Neutrophil (primary cell): ENCODE results near the gene ABCG1.
A peak's percentile ranks its signal among the peaks of the same experiment; 100 is the strongest.

ENCODE experiments used
- H3K27ac ChIP-seq: fragments of 200-600 bp; sonication (generic); 2 replicates; pipeline ENCODE4 v1.5.1; 2016; ENCODE audit warnings: mild to moderate bottlenecking, moderate library complexity
- H3K27me3 ChIP-seq: fragments of 200-600 bp; sonication (generic); 2 replicates; pipeline ENCODE4 v1.6.0; 2016; ENCODE audit warnings: mild to moderate bottlenecking
- H3K36me3 ChIP-seq: fragments of 200-600 bp; sonication (generic); 2 replicates; pipeline ENCODE4 v1.5.1; 2017
- H3K4me1 ChIP-seq, 2 experiments: fragments of 200-600 bp in 1 of 2; sonication (generic) in 1 of 2; 1 replicate in 1 of 2; 2 replicates in 1 of 2; pipeline versions ENCODE4 v1.5.1 to v1.6.1; 2013 to 2016; ENCODE audit warnings: low read depth in 1 of 2, low read length in 1 of 2, mild to moderate bottlenecking in 1 of 2, moderate library complexity in 1 of 2; ENCODE audit not compliant: control insufficient read depth in 1 of 2, insufficient read depth in 1 of 2
- H3K4me3 ChIP-seq, 2 experiments: fragments of 200-600 bp in 1 of 2; sonication (generic) in 1 of 2; 1 replicate in 1 of 2; 2 replicates in 1 of 2; pipeline ENCODE4 v1.5.1; 2013 to 2016; ENCODE audit warnings: low read depth in 1 of 2, low read length in 1 of 2, mild to moderate bottlenecking in 1 of 2, moderate library complexity in 1 of 2
- H3K9me3 ChIP-seq: fragments of 200-600 bp; sonication (generic); 2 replicates; pipeline ENCODE4 v1.5.1; 2016
- CTCF ChIP-seq: fragments of 200-600 bp; sonication (generic); IDR thresholded peaks from 2 replicates; pipeline ENCODE4 v1.5.1; 2016; ENCODE audit warnings: antibody characterized with exemption

The ABCG1 gene

GRCh38 chr21:42186591-42186990 lies 32.3 kb upstream of the ABCG1 start:
- Histone ChIP-seq H3K4me3 (no peak overlapping the region), H3K27ac (peak overlapping the region; percentile 97)

GRCh38 chr21:42187976-42188653 lies 30.8 kb upstream of the ABCG1 start:
- Histone ChIP-seq H3K4me3 (peak overlapping the region; percentile 43 to 56), H3K4me1 (peaks cover 39 to 59% of the 10 kb centered on the region in 2 experiments), H3K9me3 (no peaks in the 10 kb centered on the region), H3K36me3 (no peaks in the 10 kb centered on the region), H3K27me3 (peaks cover 14% of the 10 kb centered on the region), H3K27ac (peak overlapping the region; percentile 97)
- TF ChIP-seq CTCF: peak; percentile 32

More at GRCh38 chr21:42186591-42186990, 32.3 kb upstream of the ABCG1 start:
- no peaks in the 10 kb centered on the region for H3K9me3 ChIP-seq
- no peak for TF ChIP-seq CTCF
- H3K4me1 ChIP-seq: peaks cover 39 to 48% of the 10 kb centered on the region in 2 experiments
- no peaks in the 10 kb centered on the region for H3K36me3 ChIP-seq
- H3K27me3 ChIP-seq: peaks cover 3% of the 10 kb centered on the region

GRCh38 chr21:42188663-42189062 lies 30.3 kb upstream of the ABCG1 start:
- H3K4me3 ChIP-seq: peak overlapping the region; percentile 43 to 56
- peaks cover 43 to 64% of the 10 kb centered on the region in 2 experiments for H3K4me1 ChIP-seq
- no peaks in the 10 kb centered on the region for H3K36me3 ChIP-seq
- peaks cover 18% of the 10 kb centered on the region for H3K27me3 ChIP-seq
- H3K27ac ChIP-seq: peak overlapping the region; percentile 97
- TF ChIP-seq CTCF: no peak
- H3K9me3 ChIP-seq: no peaks in the 10 kb centered on the region

- TF ChIP-seq CTCF: no peak
- Histone ChIP-seq H3K4me1 (peaks cover 51 to 72% of the 10 kb centered on the region in 2 experiments), H3K27ac (peak overlapping the region; percentile 97), H3K27me3 (peaks cover 18% of the 10 kb centered on the region), H3K9me3 (no peaks in the 10 kb centered on the region), H3K4me3 (peak overlapping the region in 1 of 2 experiments; percentile 56), H3K36me3 (no peaks in the 10 kb centered on the region)
Observed at GRCh38 chr21:42189431-42189830, 29.5 kb upstream of the ABCG1 start.

- Histone ChIP-seq H3K27me3 (peaks cover 18% of the 10 kb centered on the region), H3K36me3 (no peaks in the 10 kb centered on the region), H3K9me3 (no peaks in the 10 kb centered on the region), H3K27ac (peak overlapping the region; percentile 97), H3K4me1 (peaks cover 56 to 77% of the 10 kb centered on the region in 2 experiments), H3K4me3 (no peak overlapping the region)
- no peak for TF ChIP-seq CTCF
Observed at GRCh38 chr21:42189860-42190485, 29.0 kb upstream of the ABCG1 start.
